ENCODE measurements around the gene MORC2.

MORC2 gene

DNA sequence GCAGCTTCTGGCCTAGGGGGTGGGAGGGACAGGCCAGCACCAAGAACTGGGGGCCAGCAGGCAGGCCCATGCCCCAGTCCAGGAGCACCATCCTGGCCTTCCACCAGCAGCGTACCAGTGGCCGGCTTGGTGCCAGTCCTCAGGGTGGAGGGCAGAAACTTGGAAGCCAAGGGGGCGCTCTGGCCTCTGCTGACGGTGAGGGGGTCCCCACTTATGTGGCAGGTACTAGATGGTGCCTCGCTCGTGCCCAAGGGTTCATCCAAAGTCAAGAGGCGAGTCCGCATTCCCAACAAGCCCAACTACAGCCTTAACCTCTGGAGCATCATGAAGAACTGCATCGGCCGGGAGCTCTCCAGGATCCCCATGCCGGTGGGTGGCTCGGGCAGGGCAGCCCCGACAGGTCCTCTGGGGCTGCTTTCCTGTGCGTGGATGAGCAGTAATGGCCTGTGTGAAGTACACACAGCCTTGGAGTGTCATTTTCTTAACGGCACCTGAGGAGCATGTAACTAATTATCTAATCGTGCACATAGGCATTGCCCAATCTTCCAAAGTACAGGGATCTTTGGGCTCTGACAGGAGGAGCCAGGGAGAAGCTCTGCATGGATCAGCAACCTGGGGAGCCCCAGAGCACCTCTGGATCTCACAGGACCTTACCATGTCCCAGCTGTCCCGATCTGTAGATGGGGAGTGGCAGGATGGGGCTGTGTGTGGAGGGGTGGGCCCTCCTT lies 79.1 kb downstream of the MORC2 start:
- DNase-seq = no peak

DNA sequence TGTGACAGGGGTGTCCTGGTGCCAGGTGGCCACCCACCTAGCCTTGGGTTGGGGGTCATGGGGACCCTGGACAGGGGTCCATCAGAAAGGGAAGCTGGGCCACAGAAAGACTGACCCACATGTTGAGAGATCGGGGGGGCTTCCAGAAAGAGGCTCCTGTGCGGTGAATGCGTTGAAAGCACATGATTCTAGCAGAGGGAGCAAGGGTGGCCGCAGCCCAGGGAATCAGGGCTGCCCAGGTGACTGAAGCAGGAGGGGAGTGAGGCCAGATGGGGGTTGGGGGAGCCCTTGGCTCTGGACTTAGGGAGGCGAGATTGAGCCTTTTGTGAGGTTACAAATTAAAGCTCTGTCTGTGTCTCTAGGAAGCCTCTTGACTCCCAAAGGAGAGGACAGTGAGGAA lies 80.7 kb downstream of the MORC2 start:
- DNase-seq = no peak

DNA sequence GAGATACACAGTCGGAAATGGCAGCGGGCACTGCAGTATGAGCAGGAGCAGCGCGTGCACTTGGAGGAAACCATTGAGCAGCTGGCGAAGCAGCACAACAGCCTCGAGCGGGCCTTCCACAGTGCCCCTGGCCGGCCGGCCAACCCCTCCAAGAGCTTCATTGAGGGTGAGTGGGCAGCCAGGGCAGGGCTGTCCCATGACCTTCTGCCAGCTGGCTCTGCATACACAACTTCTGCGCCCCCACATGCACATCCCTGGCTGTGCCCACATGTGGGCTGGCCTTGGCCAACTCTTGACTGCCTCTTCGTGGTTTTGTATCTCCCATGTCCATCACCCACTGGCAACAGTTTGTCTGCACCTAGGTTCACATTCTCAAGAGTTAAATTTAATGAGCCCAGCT lies 81.1 kb downstream of the MORC2 start:
- DNase-seq = no peak

DNA sequence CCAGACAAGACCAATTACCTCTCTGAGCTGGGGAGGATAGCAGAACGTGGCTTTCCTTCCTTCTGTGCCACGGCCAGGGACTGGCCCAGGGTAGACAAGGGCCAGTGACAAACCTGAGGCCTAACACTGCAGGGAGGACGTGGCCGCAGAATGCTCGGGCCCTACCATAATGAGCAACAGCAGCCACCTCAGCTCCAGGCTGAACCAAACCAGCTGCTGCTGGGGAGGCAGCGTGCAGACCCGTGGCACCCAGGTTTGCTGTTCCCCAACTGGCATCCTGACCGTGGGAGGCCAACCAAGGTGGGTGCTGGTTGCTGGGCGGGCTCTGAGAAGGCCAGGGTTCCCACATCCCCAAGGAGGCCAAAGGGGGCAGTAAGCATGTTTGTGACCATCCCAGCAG lies 83.0 kb downstream of the MORC2 start:
- DNase-seq = no peak

DNA sequence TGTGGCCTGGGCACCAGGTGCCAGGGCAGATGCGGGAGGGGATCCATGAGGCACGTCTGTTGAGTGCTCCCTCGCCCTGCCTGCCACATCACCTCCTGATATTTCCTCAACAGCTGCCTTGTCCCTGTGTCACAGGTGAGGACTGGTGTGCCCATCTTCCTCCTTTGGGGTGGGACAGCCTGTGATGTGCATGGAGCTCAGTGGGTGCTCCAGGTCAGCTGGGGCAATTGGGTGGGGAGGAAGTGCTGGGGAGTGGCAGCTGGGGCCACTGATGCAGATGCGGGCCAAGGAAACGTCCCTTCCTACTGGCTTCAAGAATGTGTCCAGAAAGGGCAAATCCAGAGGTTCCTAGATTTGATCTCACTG lies 83.6 kb downstream of the MORC2 start:
- DNase-seq = no peak

DNA sequence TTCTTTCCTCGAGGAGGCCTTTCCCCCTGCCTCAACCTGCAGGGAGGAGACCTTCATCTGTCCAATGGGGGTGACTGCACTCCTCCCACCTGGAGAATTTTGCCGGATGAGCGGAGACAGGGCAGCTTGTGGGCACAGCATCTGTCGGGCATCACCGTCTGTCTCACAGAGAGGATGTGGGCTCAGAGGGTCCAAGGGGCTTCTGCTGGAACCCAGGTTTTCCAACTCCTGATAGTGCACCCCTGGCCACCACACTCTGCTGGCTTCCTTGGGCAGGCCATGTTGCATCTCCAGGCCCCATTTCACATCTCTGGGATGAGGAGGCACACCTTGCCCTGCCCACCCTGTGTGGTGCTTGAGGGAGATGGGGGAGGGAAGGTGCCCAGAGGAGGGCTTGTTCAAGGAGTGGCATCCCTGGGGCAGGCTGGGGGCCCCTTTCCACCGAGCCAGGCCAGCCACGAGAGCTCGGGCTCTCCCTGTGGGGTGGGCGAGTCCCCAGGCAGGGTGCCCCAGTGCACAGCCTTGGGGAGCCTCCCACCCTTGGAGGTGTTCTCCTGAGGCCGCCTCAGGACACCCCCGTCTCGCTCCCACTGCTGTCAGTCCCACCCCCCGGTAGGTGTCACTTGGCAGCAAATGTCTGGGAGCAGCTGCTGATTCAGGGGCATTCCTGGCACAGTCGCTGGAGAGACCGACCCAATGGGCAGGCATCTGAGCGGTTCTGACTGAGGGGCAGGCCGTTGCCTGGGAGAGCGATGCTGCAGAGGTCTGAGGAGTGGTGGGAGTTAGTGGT lies 84.2 kb downstream of the MORC2 start:
- no peak for DNase-seq

DNA sequence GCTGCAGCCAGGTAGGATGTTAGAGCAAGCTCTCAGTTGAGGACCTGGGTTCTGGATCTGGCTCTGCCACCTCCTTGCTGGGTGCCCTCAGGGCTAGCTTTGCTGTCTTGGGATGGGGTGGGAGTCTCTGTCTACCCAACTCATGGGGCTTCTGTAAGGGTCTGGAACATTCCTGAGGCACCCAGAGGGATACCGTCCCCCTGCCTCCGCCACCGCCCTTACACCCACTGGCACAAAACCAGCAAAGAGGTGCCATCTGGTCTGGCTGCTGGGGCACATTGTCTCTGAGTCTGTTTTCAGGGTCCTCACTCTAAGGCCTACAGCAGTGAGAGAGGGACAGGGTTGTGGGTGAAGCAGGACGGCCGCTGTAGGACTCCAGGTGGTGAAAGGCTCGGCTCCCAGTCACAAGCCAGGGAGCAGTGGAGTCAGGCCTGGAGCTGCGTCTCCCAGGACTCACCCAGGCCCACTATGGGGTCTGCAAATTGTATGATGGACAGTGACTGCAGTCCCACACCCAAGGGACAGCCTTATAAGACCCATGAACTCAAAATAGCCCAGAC lies 84.9 kb downstream of the MORC2 start:
- no peak for DNase-seq

DNA sequence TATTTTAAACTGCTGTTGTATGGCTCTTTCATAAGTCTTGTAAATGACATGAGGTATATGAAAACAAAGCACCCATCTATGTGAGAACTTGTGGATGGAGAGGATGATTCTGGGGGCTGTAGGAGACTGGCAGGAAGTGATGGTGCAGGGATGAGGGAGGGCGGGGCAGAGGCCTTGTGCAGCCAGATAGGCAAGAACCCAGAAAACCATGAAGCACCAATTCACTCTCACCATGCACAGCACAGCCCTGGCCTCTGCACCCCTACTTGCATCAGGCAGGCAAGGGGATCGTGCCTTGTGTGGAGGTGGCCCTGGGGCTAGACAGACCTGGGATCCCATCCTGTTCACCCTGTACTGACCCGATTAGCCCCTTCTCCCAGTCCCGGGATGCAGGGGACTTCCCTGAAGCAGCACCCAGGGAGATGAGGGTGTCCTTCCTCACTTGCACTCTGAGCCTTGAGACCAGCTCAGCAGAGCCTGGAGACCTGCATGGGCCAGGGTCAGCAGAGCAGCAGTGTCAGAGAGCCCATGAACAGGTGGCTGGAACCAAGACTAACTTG lies 85.5 kb downstream of the MORC2 start:
- no peak for DNase-seq

DNA sequence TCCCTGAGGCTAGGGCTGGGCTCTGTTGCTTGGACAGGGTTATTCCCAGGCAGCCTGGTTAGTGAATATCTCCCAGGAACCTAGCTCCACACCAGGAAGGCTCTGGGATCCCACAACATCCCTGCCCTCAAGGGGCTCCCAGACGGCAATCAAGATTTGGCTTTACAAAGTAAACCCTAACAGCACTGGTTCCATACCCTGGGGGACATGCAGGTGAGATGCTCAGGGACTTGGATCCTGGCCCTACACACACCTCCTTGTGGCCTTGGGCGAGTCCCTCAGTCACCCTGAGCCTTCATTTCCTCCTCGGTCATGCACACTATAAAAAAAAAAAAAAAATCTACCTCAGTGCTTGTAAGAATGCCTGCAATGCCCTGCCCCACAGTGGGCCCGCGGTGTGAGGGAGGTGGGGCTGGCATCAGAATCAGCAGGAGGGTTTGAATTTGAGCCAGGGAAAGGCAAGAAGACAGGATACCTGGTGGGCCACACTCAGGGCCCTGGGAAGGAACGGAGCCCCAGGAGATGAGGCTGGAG lies 86.3 kb downstream of the MORC2 start:
- DNase-seq = no peak

DNA sequence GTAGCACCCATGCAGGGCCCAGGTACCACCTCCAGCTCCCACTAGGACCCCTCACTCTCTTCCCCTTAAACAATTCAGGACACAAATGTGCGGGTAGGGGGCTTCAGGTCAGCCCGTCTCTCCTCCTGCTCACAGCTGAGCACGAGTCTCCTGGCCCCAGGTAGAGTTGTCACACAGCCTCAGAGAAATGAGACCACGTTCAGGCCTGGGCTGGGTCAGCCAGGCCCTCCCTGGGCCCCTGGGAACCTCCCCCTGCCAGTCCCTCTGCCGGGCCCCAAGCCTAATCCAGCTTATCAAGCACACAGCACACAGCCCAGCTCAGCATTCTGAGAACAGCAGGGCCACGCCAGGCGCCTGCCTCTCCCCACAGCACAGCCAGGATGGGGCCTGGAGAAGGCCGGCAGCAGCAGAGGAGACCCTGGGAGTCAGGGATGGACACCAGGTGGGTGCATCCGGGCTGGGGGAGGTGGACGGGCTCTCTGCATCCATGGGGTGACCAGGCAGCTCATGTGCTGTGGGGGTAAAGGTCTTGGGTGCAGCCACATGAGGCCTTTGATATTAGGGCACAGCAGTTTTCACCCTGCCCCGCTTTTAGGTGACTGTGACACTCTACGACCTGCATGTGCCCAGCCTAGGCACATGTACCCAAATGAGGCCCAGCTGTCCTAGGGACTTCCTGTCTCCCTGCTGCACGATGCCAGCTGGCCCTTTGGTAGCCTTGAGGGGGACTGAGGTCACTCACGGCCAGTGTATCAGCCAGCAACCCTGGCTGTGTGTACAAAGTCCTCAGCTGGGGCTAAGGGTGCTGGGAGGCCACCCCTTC lies 87.0 kb downstream of the MORC2 start:
- no peak for DNase-seq

DNA sequence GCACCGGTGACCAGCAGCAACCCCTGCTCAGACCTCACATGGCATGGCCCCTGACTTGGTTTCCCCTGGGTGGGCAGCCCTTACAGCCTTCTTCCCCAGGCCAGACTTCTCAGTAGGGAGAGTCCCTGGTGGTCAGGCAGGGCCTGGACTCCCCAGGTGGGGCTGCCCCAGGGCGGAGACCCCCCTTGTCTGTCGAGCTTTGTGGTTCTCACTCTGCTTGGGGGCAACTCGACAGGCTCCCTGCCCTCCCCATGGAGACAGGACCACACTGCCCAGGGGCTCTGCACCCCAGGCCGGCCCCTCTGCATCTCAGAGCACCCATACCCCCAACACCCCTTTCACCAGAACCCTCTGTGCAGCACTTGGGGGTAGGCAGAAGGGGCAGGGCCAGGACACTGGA lies 87.7 kb downstream of the MORC2 start:
- no peak for DNase-seq

DNA sequence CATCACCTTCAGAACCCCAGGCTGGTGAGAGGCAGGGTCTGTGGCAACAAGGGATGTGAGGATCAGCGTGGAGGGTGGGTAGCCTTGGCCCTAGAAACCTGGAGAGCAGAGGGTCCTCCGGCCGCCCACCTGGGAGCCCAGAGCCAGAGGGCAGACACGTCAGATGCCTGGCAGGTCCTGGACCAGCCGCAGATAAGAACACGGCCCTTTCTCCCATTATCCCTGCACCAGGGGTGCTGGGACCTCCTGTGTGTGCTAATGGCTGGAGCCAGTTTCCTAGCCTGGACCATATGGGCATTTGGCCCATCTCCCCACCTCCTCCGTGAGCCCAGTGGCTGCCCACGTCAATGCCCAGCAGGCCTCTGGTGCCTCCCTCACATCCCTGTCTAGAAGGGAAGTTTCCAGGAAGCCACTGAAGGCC lies 88.4 kb downstream of the MORC2 start:
- DNase-seq = no peak

DNA sequence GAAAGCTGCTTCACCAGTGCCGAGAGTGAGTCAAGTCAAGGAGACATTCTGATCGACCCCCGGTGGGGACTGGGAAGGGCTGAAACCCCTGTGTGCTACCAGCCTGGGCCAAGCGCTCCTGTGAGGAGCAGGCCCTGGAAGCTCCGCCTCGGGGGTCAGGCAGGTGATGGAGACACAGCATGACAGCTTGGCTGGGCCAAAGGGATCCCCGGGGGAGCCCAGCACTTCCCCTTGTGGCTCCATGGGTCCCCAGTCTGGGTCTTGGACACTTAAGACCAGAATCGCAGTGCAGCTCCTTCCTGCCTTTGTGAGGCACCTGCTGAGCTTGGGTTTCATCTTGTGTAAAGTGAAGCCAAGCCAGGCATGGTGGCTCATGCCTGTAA lies 89.2 kb downstream of the MORC2 start:
- DNase-seq = peak in 1 of 58 donors; percentile 50

DNA sequence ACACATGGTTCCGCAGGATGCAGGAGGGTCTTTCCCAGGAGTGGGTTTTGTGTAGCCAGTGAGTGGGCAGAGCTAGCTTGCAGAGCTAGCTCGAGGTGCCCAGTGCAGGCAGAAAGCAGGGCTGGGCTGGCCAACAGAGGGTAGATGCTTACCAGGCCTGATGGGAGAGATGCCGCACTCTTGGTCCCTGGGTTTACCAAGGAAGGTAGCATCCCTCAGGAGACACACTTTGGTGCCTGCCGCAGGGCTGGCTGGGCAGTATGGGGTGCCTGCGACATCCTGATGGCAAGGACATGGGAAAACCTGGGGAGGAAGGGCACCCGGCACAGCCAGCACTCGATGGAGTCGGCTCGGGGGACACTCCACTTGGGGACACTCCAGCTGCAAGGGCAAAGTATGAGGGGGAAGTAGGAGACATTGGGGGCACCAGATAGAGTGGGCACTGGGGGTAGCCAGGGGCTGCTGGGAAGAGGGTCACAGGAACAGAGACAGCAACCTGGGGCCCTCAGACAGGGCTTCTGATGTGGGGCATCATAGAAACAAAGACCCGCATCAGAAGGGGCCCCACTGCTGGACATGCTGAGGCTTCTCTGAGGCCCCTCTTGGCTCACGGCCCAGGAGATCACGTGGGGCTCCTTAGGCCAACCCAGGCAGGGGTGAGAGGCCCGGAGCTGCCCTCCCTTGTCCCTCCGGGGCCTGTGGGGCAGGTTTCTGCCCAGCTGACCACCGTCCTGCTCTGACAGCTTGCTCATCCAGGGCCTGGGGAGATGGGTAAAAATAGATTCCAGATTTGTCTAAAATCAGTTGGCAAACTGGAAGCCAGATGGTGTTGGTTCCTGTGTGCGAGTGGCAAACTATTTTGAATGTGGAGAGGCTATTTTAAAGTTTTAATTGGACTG lies 89.8 kb downstream of the MORC2 start:
- DNase-seq = peak in 10 of 58 donors; percentile 11 to 51 (median 19)

DNA sequence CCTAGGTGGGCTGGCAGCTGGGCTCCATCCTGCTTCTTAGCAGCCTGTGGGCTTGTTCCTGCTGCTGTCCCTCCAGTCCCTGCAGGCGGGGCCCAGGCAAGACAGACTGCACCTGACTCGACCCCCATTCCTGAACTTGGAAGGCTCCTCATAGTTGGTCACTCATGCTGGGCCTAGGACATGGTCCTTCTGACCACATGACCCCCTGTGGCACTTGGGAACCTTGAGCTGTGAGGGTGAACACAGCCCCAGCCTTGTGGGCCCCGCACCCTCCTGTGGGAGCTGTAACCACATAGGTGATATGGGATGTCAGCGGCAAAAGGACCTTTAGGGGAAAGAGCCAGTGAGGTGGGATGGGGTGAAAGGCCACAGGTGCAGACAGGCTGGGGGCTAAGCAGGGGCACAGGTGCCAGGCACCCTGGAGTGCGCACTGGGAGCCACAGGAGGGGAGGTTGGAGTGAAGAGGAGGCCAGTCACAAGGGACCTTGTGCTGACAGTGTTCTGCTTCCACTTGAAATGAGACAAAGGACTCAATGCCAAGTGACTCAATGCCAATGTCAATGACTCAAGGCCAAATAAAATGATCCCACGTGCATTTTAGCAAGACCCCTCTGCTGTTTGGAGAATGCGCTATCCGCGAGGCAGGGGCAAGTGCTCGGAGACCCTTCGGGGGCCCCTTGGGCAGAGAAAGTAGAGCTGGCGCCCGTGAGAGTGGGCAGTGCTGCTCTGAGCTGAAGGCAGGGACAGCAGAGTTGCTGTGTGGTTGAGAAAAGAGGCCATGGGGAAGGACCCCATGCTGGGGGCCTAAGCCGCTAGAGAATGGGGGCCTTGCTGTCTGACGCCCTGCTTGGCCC lies 90.7 kb downstream of the MORC2 start:
- peak in 3 of 58 donors; percentile 26 to 48 (median 33) for DNase-seq

DNA sequence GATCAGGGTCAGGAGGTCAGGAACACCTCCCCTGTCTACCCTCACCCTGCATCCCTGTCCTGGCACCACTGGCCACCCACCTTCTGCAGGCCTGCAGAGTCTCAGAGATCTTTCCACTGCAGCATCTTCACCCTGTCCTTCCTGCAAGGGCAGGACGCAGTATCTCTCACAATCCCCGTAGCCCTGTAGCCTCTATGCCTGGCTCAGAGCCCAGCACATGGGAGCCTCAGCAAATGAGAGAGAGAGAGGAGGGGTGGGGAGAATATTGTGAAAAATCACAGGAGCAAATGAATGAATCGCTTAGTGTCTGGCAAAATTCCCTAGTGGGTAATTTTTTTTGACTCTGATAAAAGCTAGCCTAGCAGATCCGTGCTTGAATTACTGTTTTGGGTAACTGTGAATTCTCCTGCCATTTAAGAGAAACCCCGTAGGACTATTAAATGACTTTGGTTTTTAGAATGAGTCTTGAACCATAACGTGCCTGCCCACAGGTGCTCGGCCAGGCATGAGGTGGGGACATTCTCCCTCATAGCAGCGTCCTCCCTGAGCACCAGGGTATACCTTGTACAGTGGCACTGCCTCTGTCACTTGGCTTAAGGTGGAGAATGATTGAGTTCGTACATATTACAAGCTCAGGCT lies 91.5 kb downstream of the MORC2 start:
- DNase-seq = peak in 46 of 58 donors; percentile 14 to 76 (median 46)

DNA sequence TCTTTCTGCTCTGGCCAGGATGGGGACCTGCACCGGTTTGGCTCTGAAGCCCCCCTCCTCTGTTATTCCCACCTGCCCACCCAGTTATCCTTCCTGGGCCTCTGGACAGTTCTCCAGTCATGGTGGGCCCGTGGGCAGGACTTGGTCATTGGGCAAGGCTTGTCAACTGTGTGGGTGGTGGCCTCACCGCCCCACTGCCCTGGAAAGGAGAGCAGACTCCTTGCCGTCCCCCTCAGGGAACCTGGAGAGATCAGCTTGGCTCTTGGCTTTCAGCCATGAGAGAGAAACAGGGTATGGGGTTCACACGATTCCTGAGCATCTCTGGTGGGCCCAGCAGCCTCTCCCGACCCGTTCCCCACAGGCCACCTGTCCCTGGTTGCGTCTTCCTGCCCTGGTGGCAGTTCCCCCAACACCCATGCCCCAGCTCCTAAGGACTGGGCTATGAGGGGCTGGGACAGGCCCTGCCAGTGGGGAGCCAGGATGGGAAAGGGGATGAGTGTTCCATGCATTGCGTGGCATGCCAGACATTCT lies 92.3 kb downstream of the MORC2 start:
- DNase-seq = no peak

Measured in anterior cingulate cortex (tissue), 58 donors.